Hematopoietic multipotent progenitor cell treated with erythropoietin and hydrocortisone succinate and interleukin-3 and kit ligand, for 6 days (in vitro differentiated cells): ENCODE measurements around the gene ATM.
"Not testable (repeated sequence)": the region's sequence is repeated elsewhere in the genome, so short reads cannot be mapped to it uniquely, and the experiment has no call there.

Experiments
- DNase-seq: peaks from one replicate; pipeline ENCODE4 v3.0.0-alpha.2; 2015

The ATM gene

DNA sequence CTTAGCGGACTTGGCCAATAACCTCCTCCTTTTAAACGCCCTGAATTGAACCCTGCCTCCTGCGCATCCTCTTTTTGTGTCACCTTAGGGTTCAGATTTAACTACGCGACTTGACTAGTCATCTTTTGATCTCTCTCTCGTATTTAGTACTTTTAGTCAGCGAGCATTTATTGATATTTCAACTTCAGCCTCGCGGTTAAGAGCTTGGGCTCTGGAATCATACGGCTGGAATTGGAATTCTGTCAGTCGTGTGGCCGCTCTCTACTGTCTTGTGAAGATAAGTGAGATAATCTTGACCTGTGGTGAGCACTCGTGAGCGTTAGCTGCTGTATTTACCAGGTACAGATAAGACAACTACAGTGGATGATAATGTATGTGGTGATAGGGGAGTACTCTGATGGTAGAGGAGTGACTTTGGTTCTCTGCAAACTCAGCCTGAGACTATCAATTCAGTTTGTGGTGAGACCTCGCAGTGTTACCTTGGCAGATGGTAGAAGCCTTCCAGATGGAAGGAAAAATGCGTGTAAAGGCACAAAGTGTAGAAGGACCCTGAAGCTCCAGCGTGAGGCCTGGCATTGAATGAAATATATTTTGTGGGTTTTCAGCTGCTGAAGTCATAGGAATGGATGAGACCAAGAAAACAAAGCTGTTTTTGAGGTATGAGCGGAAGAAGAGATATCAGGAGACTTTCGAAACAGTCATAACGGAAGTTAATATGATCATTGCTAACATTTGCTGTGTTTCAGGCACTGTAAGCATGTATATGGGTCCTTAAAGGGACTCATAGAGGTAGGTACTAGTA, 682 bp downstream of the ATM start:
- peak; percentile 85 for DNase-seq

DNA sequence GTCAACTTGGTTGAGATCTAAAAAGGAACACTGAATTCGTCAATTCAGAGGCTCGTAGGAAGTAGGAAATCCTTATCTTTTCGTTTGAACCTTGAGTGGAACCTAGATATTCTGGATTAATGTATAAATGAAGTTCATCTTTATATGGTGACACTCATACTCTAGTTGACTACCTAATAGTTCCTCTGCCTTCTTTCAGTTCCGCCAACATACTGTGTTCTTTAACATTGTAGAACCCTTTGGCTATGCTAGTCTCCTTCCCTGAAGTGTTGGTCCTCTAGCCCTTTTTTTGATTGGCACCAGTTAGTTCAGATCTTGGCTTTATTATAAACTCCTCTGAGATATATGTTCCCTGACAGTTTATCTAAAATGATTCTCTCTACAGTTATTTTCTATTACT, 1.5 kb downstream of the ATM start:
- no peak for DNase-seq

DNA sequence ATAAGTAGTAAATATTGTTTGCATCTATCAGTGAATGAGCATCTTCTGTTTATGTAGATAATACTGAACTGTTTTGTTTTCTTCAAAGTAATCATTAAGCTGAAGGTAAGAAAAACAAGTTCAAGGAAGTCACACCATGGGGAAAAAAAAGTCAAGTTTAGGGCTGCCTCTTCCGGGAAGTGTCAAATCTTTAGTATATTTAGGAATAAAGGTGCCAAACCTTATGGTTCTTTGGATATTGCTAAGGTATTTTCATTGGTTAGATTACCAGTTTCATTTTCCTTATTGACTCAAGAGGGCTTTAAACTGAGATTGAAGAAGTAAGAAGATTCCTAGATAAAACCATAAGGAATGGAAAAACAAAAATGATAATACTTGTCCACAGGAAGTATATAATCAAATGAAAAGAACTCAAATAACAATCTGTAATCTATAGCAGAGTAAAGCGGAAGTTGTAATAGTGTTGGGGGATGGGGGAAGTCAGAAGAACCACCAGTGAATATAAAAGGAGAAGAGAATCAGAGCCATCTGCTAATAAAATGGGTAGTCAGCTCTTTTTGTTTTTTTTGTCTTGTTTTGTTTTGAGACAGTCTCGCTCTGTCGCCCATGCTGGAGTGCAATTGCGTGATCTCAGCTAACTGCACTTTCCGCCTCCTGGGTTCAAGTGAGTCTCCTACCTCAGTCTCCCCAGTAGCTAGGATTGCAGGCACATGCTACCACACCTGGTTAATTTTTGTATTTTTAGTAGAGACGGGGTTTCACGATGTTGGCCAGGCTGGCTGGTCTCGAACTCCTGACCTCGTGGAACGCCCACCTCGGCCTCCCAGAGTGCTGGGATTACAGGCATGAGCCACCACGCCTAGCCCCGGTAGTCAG, 2.3 kb downstream of the ATM start:
- peak; percentile 46 for DNase-seq

DNA sequence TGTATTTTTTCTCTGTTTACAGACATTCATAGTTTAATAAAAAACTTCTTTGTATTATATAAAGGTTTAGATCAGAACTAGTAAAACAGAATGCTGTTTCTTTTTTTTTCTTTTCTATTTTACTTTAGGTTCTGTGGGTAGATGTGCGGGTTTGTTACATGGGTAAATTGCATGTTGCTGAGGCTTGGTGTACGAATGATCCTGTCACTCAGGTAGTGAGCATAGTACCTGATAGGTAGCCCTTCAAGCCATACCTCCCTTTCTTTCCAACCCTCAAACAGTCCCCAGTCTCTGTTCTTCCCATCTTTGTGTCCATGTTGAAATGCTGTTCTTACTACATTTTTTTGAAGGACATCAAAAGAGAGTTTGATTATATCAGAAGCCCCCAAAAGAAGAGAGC, 3.2 kb downstream of the ATM start:
- DNase-seq = no peak

DNA sequence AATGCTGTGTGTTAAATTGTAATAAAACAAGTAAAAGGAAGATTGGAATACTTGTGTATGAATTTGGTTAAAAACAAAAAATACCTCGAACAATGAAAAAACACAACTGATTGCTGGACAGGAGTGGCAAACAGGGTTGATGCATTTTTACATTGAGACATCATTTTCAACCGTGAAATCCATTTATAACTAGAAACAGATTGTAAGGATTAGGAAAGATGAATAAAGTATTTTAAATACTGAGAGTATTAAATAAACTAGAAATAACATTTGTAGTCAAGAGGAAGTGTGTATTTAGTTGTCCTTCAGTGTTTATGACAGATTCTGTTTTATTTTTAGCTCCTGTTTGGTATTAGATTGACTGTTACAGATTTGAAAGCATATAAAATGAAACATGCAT, 5.4 kb downstream of the ATM start:
- DNase-seq = no peak

DNA sequence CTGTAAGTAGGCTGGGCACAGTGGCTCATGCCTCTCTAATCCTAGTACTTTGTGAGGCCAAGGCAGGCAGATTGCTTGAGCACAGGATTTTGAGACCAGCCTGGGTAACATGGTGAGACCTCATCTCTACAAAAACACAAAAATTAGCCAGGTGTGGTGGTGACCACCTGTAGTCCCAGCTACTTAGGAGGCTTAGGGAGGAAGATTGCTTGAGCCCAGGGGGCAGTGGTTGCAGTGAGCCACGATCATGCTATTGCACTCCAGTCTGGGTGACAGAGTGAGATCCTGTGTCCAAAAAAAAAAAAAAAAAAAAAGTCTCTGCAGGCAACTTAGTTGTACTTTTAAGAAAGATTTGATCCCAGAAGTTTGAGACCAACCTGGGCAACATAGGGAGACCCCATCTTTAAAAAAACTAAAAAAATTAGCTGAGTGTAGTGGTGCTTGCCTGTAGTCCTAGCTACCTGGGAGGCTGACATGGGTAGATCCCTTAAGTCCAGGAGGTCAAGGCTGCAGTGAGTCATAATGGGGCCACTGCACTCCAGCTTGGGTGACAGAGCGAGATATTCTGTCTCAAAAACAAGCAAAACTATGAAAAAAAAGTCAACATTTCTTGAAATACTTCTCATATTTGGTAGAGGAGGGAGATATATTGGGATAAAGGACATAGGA, 10.5 kb downstream of the ATM start:
- no peak for DNase-seq

DNA sequence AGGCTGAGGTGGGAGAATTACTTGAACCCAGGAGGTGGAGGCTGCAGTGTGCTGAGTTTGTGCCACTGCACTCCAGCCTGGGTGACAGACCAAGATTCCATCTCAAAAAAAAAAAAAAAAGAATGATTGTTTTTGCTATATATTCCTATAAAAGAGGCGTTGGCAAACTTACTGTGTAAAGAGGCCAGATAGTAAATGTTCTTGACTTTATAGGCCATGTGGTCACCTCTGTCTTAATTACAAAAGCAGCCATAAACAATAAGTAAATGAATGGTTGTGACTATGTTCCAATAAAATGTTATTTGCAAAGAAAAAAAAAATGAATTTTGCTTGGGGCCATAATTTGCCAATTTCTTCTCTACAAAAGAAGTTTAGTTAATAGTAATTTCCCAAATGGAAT, 12.3 kb downstream of the ATM start:
- no peak for DNase-seq

DNA sequence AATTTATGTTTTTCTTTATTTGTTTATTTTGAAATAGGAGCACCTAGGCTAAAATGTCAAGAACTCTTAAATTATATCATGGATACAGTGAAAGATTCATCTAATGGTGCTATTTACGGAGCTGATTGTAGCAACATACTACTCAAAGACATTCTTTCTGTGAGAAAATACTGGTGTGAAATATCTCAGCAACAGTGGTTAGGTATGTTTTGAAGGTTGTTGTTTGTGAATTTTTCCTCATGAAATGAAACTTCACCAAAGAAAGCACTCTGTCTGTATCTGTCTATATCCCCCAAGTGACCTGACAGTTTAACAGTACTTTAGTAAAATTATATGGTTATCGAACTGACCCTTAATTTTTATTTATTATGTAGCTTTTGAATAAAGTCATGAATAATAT, 12.8 kb downstream of the ATM start:
- no peak for DNase-seq

DNA sequence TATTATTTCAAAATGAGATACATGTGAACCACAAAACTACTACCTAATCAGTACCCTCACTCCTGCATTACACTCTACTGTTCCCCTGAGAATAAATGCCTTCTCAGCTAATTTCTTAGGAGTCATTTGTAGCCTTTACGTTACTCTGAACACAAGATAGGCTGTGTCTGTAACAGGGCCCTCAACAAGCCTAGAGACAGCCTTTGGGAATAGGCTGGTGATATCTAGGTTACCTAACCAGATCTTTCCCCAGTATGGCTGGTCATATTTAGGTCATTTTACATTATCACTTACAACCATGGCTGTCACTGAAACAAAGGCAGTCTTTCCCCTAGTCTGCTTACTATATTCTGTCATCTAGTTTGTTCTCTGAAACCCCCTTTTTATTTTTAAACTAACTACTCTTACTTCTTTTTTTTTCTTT, 14.2 kb downstream of the ATM start:
- no peak for DNase-seq

DNA sequence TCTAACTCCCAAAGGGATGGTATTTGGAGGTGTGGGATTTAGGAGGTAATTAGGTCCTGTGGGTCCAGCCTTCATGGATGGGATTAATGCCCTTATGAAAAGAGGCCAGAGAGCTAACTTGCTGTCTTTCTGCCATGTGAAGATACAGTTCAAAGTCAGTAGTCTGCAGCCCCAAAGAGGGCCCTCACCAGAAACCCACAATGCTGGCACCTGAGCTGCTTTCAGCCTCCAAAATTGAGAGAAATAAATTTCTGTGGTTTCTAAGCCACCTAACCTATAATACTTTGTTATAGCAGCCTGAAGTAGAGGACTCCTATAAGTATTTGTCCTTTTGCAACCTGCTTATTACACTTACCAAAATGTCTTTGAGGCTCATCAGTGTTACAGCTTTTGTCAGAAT, 16.2 kb downstream of the ATM start:
- no peak for DNase-seq

DNA sequence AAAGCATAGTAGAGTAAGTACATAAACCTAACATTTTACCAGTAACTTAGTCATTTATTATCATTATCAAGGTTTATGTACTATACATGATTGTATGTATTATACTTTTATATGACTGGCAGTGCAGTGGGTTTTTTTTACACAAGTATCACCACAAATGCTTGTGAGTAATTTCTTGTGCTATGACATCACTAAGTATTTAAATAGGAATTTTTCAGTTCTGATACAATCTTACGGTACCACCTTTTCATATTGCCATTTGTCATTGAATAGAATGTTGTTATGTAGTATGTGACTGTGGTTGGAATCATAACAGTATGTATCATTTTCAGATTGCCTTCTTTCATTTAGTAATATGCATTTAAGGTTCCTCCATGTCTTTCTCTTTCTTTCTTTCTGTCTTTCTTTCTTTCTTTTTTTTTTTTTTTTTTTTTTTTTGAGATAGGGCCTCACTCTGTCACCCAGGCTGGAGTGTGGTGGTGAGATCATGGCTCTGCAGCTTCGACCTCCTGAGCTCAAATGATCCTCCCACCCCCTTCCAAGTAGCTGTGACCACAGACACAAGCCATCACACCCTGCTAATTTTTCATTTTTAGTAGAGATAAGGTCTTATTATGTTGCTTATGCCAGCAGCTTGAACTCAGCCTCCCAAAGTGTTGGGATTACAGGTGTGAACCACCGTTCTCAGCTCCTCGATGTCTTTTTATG, 18.6 kb downstream of the ATM start:
- peak; percentile 78 for DNase-seq

DNA sequence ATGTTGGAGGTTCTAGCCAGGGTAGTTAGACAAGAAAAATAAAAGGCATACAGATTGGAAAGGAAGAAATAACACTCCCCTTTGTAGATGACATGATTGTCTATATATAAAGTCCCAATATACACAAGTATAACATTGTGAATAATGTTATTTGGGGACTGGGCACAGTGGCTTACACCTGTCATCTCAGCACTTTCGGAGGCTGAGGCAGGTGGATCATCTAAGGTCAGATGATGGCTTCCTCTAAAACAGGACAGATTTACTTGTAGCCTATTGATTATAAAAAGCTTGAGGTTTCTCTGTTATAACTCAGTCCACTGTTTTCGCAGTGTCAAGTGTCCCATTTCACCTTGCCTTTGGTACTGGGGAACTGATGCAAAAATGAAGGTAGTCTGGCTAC, 19.6 kb downstream of the ATM start:
- DNase-seq = no peak

DNA sequence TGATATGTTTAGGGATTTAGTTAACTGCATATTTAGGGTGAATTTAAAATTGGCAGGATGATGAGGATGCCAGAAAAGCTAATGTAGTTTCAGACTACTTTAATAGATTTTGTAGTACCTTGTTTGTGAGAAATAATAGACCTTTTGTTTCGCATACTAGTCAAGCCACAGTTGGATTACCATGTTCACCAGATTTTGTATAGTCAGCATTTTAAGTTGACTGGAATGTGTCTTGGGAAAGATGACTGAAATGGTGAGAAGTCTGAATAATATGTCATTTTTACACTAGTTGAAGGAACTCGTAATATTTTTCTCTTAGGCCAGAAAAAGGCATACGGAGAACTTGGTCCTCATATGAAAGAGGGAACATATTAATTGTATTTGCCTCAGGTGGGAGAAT, 23.4 kb downstream of the ATM start:
- no peak for DNase-seq

DNA sequence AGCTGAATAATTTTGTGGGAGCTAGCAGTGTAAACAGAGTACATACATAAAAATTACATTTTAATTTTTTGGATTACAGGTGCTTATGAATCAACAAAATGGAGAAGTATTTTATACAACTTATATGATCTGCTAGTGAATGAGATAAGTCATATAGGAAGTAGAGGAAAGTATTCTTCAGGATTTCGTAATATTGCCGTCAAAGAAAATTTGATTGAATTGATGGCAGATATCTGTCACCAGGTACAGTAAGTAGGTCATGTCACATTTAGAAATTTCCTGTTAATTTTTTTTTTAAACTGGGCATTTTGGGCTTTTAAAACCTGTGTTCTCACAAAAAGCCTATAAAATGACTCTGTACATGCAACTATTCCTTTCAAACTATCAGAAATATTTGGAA, 24.0 kb downstream of the ATM start:
- DNase-seq = no peak

DNA sequence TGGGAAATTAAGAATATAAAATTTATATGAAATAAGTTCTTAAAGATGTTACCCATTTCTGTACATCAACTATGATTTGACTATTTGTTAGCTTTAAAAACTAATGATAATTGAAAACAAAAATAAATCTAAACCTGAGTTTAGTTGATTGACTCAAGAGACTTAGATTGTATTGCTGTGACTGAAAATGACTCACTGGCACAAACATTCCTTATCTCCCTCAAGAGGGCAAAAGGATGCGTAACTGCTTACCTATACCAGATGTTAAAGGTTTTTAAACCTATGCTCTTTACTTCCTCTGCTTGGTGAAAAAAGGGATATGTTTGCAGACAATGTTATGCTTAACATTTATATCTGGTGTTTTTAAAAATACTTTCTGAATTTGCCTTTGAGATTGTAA, 30.3 kb downstream of the ATM start:
- no peak for DNase-seq

DNA sequence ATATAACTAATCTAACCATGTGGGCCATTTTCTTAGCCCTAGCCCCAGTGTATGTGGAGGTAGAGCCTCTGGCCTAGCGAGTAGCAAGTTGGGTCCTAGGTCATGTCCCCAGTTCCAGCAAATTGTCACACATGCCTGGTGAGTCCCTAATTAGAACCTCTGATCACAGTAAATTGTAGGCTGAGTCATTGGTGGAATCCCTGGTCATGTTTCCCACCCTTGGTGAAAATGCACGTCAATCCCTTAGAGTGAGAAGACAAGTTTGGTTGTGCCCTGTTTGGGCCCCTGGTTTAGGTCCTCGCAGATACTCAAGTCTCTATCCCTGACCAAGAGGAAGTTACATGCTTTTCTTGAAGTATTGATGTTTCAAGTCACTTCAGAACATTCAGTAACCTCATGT, 46.7 kb downstream of the ATM start:
- no peak for DNase-seq

DNA sequence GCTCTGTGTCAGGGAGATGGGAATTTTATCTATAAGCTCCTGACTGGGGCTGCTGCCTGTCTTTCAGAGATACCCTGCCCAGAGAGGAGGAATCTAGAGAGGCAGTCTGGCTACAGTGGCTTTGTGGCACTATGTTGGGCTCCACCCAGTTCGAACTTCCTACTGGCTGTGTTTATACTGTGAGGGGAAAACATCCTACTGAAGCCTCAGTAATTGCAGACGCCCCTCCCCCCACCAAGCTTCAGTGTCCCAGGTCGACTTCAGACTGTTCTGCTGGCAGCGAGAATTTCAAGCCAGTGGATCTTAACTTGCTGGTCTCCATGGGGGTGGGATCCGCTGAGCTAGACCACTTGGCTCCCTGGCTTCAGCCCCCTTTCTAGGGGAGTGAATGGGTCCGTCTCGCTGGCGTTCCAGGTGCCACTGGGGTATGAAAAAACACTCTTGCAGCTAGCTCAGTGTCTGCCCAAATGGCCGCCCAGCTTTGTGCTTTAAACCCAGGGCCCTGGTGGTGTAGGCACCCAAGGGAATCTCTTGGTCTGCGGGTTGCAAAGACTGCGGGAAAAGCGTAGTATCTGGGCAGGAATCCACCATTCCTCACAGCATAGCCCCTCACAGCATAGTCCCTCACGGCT, 54.2 kb downstream of the ATM start:
- DNase-seq = peak; percentile 9

DNA sequence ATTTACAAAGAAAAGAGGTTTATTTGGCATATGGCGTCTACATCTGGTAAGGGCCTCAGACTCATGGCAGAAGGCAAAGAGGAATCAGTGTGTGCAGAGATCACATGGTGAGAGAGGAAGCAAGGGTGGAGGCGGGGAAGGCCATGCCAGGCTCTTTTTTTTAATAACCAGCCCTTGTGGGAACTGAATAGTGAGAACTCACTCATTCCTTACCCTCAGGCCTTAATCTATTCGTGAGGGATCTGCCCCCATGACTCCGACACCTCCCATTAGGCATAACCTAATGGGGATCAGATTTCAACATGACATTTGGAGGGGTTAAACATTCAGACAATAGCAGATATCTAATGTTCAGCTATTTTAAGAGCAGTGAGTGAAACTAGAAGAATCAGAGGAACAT, 55.7 kb downstream of the ATM start:
- DNase-seq = no peak

DNA sequence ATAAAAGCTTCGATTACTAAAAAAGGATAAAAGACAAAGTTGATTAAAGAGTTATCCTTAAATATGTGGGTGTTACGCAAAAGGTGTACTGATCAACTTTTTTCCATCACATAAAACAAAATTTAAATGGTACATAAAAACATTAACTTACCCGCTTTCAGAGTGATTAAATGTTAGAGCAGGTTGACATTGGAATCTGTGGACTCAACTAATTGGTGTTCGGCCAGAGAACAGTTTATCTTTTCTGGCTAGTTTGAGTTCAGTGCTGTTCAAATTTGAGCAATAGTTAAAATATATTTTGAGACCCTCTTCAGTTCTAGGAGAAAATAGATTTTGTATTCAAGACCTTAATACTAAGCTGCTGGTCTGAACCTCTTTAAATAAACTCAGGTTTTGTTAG, 56.1 kb downstream of the ATM start:
- no peak for DNase-seq

DNA sequence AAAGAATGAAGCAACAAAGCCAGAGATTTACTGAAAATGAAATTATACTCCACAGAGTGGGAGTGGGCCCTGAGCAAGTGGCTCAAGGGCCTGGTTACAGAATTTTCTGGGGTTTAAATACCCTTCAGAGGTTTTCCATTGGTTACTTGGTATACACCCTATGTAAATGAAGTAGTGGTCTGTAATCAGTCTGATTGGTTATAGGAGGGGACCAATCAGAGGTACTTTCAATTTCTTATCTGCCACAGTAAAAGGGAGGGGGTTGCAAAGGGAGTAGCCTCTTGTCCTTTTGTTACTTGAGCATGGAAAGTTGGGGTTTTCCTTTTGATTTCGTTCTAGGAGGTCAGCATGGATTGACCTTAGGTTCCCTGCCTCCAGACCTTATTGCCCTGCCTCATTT, 63.5 kb downstream of the ATM start:
- peak; percentile 45 for DNase-seq

DNA sequence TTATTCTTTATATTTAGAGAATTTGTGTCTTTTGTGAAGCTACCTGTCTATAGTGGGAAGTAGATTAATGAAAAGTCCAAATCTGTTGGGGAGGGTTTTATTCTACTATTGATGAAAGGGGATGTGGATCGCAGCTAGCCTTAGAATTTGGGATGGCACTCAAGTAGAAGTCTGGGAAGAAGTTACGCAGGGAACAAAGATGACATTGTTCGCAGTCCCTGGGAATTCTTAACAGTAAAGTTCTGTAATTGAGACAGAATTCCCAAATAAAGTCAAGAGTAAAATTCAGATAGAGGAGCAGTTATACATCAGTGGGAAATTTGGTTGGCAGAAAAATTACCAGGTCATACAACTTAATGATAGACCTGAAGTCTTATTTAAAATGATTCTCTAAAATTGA, 64.1 kb downstream of the ATM start:
- DNase-seq = no peak

DNA sequence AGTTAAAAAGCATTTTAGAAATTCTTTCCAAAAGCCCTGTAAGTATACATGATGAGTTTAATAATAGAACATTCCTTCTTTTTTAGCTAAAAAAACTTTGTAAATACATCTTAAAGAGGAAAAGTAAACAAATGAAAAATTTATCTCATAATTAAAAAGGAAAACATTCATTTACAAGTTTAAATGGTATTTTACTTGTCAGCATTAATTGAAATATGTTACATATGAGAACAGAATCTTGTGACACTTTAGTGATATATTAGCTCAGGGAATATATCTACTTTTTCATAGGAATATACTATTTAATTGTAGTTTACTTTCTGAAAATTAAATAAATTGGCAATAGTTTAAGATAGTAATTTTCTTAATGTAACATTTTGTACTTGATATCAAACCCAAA, 66.2 kb downstream of the ATM start:
- DNase-seq = not testable (repeated sequence)

DNA sequence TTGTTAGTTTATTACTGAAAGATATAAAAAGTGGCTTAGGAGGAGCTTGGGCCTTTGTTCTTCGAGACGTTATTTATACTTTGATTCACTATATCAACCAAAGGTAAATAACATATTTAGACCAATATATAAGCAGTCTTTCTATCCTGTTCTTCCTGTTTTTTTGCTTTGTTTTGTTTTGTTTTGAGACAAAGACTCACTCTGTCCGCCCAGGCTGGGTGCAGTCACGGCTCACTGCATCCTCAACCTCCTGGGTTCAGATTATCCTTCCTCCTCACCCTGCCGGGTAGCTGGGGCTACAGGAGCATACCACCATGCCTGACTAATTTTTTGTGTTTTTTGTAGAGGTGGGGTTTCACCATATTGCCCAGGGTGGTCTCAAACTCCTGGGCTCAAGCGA, 66.8 kb downstream of the ATM start:
- no peak for DNase-seq
